Effector CD8-positive, alpha-beta T cell (primary cell): Measurements from ENCODE around the gene ABHD14A.
"Not testable (repeated sequence)": the region's sequence is repeated elsewhere in the genome, so short reads cannot be mapped to it uniquely, and the experiment has no call there.

Experiments
- DNase-seq: peaks from one replicate; lab custom pipeline; 2025; lab: John Stamatoyannopoulos, UW

The ABHD14A gene

DNA sequence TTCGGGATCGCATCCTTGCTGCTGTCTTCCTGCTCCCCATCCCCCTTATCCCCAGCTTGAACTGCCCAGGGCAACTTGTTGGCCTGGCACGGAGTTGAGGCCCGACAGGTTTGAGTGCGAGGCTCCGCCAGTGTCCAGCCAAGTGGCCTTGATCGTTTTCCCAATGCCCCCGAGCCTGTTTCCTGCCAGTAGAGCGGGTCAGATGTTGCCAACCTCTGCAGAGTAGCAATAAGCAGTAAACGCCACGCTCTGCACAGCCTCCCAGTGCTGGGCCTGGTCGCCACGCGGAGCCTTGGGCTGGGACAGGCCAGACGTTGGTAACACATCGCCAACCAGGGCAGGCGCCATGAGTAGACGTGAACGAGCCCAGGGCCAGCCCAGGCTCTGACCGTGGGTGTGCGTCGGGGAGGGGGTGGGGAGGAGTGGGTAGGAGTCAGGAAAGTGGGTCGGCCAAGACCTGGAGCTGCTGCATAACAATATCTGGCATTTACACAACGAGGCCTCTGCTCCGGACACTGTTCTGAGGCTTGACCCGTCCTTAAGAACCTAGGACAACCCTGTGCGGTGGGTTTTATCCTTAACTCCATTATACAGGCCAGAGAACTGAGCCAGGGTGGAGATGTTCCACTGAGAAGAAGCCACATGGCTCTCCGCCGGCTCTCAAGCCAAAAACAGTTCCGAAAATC is 444 bp upstream of the ABHD14A start:
- DNase-seq, result no peak

DNA sequence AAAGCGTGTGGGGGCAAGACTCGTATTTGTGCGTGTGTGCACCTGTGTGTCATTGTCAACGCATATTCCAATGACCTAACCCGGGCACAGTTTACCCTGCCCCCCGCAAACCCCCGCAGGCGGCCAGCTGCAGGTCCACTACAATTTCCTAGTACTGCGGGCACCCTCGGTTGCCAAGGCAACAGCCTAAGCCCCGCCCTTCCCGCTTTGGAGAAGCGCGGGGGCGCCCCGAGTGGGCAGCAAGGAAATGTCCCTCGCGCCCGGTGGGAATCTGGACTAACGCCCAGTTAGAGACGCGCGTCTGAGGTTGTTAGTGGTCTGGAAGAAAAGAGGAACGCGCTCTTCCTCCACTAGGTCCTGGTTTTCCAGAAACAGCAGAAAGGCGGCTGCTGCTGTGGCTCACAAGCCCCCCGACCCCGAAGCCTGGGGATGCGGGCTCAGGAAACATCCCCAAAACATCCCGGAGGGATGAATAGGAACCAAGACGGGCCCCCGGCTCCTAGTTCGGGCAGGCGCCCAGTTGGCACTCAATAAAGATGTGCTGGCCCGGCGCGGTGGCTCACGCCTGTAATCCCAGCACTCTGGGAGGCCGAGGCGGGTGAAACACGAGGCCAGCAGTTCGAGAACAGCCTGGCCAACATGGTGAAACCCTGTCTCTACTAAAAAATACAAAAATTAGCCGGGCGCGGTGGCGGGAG is 1.1 kb downstream of the ABHD14A start:
- peak; percentile 20 for DNase-seq

DNA sequence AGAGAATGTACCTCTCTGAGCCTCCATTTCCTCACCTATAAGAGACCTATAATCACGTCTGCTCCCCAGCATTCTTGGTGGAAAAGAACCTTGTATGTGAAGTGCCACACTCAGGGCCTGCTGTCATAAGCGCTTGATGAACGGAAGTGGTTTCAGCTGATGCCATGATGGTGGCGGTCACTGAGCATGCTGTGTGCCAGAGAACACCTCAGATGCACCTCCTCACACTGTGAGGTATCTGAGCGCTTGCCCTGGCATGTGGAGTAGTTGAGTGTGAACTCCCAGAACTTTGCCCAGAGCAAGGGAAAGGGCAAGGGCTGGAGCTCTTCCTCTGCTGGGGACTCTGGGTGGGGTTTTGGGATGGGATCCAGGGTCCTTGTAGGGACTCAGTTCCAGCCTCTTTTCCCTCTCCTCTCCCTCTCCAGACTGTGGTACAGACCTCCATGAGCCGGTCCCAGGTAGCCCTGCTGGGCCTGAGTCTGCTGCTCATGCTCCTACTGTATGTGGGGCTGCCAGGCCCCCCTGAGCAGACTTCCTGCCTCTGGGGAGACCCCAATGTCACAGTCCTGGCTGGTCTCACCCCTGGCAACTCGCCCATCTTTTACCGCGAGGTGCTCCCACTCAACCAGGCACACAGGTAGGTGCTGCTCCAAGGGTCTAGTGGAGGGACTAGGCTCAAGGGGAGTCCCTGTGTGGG is 2.7 kb downstream of the ABHD14A start:
- DNase-seq, result peak; percentile 4

DNA sequence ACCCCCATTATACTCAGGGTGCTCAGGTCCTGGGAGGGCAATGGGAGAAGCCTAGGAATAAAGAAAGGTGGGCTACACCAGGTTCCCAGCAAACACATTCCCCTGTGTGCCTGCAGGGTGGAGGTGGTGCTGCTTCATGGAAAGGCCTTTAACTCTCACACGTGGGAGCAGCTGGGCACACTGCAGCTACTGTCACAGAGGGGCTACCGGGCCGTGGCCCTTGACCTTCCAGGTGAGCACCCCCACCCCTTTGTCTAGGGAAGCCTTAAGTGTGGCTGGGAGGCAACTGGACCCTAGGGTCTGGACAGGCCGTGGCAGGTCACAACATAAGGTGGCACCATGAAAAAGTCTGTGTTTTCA is 3.3 kb downstream of the ABHD14A start:
- no peak for DNase-seq

DNA sequence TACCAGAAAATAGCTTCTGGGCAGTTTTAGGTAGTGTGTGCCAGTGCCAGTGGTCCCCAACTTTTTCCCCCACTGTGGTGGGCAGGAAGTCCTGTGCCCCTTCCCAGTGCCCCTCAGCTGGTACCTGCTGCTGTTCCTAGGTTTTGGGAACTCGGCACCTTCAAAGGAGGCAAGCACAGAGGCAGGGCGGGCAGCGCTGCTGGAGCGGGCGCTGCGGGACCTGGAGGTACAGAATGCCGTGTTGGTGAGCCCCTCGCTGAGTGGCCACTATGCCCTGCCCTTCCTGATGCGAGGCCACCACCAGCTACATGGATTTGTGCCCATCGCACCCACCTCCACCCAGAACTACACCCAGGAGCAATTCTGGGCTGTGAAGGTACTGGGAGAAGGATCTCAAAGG is 5.4 kb downstream of the ABHD14A start:
- DNase-seq, result no peak

DNA sequence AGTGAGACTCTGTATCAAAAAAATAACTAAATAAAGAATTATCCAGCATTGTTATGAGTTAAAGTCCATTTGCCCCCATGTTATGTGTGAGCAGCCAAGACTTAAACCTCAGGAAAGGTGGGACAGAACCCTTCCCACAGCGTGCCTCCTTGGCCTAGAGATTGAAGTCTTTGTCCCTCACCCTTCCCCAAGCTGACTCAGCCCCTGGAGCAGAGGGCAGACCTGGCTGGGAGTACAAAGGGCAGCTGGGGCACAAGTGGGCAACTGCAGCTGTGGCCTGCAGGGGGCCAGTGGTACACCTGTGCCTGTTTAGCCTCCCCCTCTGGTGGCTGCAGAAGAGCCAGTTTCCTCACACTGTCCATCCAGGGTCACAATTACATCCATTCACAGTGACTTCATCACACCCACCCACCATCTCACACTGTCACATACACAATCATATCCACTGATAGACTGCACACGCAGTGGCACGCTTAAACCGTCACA is 7.5 kb downstream of the ABHD14A start:
- peak; percentile 4 for DNase-seq

DNA sequence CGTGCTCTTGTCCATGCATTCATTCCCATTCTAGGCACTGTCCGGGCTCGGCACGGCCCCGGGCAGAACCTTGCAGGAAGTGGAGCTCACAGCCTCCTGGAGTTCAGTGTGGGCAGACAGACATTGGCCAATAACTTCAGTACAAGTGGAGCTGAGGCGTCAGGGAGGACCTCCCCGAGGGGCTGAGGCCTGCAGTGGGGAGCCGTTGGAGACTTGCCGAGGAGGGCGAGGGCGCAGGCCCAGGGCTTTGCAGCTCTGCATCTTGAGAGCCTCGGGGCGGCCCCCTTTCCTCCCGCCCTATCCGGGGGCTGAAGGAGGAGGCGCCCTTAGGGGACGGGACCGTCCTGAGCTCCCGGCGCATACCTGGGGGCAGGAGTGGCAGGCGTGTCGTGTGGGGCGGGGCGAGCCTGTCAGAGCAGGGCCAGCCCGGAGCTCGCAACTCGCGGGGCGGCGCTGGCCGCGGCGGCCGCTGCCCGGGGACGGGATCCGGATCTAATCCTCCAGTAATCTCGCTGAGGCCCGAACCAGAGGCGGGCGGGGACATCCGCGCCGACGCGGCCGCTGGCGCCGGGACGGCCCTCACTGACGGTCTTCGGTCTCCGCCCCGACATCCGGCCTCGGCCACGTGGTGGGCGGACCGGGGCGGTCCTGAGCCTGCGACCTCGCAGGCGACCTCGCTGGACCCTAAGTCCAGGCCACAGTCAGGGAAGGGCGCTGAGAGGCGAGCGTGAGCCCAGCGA is 8.1 kb downstream of the ABHD14A start, which contains the start of gene ACY1:
Gene ACY1 (plus strand): TSS at position 698 of the 740 bp plus-strand sequence. CDS start 530 bp downstream, outside the sequence.
- peak; percentile 67 for DNase-seq

DNA sequence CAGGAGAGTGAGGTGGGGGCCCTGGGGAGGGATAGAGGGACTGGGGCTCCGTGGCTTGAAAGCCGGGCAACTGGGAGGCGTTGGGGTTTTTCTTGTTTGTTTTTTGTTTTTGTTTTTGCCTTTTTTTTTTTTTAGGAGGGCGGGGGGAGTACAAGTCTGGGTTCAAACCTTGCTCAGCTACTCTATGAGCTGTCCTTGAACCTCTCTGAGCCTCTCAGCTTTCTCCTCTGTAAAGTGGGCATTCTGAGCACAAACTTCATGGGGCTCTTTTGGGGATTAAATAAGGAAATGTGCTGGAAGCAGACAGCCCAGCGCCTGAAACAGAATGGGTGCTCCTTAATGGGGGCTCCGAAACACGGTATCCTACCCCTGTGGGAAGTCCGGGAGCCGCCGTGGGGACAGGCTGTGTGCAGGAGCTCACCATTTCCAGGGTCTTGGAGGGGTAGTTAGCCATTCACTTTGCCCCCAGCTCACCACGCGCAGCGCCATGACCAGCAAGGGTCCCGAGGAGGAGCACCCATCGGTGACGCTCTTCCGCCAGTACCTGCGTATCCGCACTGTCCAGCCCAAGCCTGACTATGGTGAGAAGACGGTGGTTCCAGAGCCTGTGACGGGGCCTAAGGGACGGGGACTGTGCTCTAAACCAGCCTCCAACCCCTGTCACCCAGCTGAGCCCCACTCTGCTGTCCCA is 8.9 kb downstream of the ABHD14A start:
- no peak for DNase-seq

DNA sequence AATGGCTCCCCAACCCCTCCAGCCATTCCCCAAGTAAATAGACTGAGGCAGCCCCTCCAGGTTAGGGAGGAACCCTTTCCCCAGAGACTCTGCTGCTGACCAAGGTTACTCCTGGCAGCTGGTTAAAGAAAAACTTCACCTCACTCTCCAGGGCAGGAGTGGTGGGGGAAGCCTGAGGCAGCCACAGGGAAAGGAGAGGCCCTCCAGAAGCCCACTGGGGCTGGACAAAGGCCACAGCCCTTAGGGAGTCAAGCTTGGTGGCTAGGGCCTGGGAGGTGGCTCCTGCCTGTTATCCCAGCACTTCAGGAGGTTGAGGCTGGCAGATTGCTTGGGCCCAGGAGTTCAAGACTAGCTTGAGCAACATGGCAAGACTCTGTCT is 9.4 kb downstream of the ABHD14A start:
- no peak for DNase-seq

DNA sequence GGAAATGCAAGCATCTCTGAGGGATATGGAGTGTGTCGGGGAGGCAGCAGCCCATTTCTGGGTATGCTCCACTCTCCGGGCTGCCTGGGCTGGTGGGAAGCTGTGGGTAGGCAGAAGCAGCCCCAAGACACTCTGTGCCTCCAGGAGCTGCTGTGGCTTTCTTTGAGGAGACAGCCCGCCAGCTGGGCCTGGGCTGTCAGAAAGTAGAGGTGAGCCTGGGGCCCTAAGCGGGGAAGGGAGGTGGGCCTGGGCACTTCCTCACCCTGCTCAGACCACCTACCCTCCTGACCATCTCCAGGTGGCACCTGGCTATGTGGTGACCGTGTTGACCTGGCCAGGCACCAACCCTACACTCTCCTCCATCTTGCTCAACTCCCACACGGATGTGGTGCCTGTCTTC is 10.2 kb downstream of the ABHD14A start:
- DNase-seq, result no peak

DNA sequence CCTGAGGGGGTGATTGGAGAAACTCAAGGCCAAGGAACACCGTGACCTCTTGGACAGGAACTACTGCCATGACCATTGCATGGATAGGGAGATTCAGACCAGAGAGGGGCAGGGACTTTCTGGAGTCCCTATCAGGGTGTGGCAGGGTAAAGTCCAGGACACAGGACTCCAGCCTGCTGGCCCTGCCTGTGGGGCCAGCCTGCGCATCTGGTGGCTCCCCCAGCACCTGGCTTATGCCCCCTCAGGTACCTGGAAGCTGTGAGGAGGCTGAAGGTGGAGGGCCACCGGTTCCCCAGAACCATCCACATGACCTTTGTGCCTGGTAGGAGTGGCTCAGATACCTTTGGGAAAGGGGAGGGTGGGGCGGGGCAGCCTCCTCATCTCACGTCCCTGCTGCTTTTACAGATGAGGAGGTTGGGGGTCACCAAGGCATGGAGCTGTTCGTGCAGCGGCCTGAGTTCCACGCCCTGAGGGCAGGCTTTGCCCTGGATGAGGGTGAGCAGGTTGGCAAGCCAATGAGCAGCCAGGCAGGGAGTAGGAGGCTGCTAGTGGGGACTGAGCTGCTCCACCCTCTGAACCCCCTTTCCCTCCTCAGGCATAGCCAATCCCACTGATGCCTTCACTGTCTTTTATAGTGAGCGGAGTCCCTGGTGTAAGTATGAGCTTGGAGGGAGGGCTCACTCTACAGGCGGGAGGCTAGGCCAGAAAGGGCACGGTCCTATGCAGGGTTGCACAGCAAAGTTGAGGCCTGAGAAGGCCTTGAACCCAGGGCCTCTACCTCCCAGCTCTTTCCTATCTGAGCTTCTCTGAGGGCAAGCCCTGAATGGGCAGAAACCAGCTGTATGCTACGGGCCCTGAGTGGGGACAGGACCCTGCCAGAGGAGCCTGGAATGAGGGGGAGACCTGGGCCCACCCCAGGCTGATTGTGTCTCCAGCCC is 11.4 kb downstream of the ABHD14A start:
- no peak for DNase-seq

DNA sequence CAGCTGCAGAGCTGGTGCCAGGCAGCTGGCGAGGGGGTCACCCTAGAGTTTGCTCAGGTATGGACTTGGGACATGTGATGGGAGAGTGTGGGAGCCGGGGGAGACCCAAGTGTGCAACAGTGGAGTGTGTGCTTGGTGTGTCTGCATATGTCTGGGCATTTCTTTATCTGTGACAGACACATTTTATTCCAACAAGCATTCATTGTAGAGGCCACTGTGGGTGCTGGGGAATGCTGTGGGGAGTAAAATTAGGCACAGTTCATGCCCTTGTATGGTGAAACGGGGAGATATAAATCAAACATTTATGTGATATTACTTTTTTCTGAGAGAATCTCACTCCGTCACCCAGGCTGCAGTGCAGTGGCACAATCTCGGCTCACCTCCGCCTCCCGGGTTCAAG is 12.7 kb downstream of the ABHD14A start:
- no peak for DNase-seq

DNA sequence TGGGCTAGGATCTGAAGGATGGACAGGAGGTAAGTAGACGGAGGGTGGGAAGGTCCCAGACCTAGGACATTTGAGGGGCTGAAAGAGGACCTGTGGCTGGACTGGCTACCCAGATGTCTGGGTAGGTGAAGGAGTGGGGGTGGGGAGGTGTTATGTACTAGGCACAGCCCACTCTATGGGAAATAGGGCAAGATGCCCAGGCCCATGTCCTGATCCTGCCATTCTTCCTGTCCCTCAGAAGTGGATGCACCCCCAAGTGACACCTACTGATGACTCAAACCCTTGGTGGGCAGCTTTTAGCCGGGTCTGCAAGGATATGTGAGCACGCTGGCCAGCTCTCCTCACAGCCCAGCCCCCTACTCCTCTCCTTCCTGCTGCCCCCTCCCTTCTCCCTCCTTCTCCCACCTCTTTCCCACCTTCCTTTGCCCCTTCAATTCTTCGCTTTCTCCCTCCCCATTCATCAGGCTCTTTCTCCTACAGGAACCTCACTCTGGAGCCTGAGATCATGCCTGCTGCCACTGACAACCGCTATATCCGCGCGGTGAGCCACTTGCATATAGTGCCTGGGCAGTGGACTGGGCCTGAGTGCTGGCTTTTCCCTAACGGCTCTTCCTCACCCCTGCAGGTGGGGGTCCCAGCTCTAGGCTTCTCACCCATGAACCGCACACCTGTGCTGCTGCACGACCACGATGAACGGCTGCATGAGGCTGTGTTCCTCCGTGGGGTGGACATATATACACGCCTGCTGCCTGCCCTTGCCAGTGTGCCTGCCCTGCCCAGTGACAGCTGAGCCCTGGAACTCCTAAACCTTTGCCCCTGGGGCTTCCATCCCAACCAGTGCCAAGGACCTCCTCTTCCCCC is 13.7 kb downstream of the ABHD14A start:
- no peak for DNase-seq

DNA sequence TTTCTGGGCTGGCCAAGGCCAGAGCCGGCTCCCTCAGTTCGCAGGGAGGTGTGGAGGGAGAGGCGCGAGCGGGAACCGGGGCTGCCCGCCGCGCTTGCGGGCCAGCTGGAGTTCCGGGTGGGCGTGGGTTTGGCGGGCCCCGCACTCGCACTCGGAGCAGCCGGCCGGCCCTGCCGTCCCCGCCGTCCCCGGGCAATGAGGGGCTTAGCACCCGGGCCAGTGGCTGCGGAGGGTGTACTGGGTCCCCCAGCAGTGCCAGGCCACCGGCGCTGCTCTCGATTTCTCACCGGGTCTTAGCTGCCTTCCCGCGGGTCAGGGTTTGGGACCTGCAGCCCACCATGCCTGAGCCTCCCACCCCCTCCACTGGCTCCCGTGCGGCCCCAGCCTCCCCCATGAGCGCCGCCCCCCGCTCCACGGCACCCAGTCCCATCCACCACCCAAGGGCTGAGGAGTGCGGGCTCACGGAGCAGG is 15.7 kb downstream of the ABHD14A start:
- not testable (repeated sequence) for DNase-seq

DNA sequence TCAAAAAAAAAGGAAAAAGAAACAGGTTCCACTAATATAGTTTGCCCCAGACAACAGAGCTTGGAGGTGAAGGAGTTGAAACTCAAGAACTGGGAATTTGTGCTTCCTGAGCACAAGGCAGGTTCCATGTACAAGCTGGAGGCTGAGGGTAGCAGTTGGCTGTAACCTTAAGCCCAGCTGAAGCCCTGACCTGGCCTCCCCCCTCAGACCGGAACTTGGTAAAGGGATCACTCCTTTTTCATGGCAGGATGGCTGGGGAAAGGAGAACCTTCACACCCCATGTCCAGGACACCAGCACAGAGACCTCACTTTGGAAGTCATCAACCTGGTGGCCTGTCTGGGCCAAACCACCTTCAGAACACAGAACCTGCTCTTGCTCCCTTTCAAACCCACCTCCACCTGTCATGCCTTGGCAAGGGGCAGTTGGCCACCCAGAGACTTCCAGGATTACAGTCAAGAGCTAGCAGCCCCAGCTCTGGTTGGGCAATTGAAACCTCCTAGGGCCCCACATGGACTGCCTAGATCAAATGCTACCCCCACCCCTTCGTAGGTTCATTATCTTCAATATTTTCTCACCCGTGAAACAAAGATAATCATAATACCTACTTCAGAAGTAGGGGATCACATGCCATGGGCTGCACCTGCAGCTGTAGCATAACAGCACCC is 17.3 kb downstream of the ABHD14A start:
- DNase-seq, result no peak

DNA sequence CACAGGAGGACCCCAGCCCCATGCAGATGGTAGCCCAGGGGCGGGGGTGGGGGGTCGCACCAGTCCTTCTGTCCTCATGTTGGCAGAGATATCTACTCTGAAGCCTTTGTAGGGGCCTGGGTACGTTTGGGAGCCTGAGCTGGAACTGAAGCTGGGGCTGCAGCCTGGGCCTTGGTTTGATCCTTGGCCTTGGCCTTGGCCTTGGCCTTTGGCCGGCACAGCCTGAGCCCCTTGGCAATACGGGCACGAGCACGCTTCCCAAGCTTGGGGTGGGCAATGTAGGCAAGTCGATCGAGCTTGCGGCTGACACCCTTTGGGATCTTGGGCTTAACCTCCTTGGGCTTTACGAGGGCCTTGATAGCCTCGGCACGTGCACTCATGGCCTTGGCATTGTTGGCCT is 18.8 kb downstream of the ABHD14A start:
- DNase-seq, result not testable (repeated sequence)

DNA sequence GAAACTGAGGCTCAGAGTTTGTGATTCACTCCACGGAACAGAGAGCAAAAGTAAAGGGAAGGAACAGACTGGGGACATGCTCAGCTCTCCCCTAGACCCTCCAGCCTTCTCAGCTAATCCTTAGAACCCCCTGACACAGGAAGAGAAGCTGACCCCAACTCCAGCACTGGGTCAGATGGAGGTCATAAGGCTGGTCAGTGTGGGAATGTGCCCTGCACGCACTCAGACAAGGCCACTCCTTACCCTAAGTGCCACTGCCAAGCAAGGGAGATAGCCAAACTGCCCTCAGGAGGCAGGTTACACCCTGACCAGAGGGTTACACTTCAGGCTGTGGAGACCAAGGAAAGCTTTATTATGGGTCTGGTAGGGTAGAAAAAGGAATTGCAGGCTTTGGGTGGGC is 19.7 kb downstream of the ABHD14A start:
- no peak for DNase-seq

DNA sequence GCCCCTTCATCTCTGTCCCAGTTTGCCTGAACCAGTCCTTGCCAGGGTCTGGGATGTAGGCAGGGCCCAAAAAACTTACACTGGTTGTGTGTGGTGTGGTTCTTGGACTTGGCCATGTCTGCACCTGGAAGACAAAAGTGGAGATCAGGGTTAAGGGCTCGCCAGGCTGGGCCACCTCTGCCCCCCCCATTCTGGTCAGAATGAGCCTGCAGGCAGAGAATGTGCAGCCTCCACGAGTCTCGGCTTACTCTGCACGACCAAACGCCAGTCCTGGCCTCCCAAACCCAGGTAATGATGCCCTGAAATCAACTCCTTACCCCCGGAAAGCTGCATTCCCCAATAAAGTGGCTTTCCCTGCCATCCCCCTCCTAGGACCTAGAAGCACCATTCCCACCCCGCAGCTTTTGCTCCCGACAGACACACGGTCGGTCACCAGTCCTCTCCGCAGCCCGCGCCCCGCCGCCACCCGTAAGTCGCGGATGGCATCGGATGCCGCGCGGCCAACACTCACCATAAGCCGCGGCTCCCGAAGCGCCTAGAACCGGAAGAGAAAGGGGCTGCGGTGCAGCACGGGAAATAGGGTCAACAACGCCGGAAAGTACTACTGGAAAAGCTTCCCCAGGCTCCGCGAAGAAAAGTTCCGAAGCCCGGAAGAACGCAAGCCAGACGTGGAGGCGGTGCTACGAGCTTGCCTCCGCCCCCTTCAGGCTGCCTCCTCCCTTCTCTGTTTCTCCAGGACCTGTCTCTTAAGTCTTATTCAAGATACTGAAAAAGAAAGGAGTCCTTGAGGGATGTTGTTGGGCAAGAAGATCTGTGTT is 20.7 kb downstream of the ABHD14A start, which contains the start of gene RPL29:
Gene RPL29 (minus strand): TSS at position 550 of the 818 bp plus-strand sequence. CDS start 434 bp downstream, at position 116.
- peak; percentile 85 for DNase-seq
